COLO668 (cell line): Measurements from ENCODE around the gene SPATA9.
"Not testable (repeated sequence)": the region's sequence is repeated elsewhere in the genome, so short reads cannot be mapped to it uniquely, and the experiment has no call there.

Experiments
- DNase-seq: peaks from one replicate; lab custom pipeline; 2025; ENCODE audit not compliant: unreplicated experiment; lab: John Stamatoyannopoulos, UW

The SPATA9 gene

GRCh38 chr5:95717439-95717838 lies 34.6 kb upstream of the SPATA9 start:
- DNase-seq: no peak

GRCh38 chr5:95715799-95716461 lies 33.1 kb upstream of the SPATA9 start:
- no peak for DNase-seq

- DNase-seq: no peak
Observed at GRCh38 chr5:95713960-95714710, 31.3 kb upstream of the SPATA9 start.

- DNase-seq: not testable (repeated sequence)
Observed at GRCh38 chr5:95713246-95713645, 30.5 kb upstream of the SPATA9 start.

DNA sequence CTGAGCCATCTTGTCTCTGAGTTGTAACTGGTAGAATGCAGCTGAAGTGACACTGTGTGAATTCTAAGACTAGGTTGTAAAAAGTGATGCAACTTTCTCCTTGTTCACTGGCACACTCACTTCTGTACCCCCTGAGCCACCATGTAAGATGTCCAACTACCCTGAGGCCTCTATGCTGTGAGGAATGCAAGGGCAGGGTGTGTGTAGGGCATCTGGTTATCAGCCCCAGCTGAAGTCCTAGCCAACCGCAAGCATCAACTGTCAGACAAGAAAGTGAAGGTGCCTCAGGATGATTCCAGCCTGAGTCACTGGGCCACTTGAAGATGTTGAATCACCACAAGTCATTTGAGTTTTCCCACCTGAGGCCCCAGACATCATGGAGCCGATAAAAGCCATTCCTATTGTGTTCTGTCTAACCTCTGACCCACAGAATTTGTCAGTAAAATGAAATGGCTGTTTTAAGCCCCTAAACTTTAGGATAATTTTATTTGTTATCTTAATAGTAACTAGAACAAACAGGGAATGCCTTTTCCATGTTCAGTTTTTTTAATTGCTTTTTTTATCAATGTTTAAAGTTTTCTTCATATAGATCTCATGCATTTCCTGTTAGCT lies 29.7 kb upstream of the SPATA9 start:
- no peak for DNase-seq

GRCh38 chr5:95711501-95712346 lies 28.9 kb upstream of the SPATA9 start:
- DNase-seq: no peak

GRCh38 chr5:95710651-95711500 lies 28.1 kb upstream of the SPATA9 start:
- not testable (repeated sequence) for DNase-seq

- DNase-seq: no peak
Observed at GRCh38 chr5:95709967-95710650, 27.3 kb upstream of the SPATA9 start.

DNA sequence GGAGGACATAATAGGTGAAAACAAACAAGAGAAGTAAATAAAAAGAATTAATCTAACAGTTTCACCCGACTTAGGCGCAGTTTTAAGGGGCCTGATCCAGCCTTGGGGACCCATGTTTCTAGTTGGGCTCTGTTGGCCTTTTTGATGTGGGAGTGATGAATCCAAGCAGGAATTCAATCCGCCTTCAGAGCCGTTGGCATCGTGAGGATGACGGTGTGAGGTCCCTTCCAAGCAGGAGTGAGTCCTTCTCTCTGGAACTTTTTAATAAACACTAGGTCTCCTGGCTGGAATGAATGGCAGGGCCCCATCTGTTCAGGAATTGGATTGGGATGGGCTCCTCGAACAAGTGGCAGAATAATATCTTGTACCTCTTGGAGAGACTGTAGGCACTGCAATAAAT lies 26.1 kb upstream of the SPATA9 start:
- DNase-seq: no peak

- not testable (repeated sequence) for DNase-seq
Observed at GRCh38 chr5:95707534-95708188, 24.9 kb upstream of the SPATA9 start.

- no peak for DNase-seq
Observed at GRCh38 chr5:95707055-95707454, 24.3 kb upstream of the SPATA9 start.

- DNase-seq: not testable (repeated sequence)
Observed at GRCh38 chr5:95706196-95706595, 23.4 kb upstream of the SPATA9 start.

DNA sequence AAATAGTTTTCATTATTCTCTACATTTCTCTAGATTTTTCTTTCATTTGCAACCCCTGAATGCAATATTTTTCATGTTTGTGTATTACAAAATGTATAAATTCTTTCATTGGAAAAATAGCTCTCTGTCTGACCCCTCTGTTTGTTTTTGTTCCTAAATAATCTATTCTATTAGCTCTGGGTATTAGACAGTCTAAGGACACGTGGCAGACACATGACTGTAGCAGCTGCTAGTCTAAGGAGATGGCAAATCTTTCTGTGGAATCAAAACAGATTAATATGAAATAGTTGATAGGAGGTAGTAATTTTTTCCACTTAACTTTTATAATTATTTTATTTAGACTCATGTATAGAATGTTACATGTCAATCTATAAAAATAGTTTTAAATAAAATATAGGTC lies 21.4 kb upstream of the SPATA9 start:
- no peak for DNase-seq

DNA sequence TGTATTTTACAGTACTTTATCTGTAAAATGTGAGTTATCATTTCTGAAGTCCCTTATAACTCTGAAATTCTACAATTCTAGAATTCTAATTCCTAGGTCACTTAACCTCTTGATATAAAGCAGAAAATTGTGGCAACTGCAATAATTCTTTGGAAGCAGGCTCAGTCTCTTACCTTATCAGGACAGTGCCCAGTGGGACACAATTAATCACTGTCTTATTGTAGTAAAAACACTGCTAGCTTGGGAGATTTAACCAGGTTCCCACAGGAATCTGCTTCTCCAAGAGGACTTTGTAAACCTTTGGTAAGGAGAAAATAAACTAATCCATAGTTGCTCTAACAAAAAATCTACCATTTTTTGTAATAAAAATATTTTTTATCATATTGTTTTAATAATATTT lies 18.3 kb upstream of the SPATA9 start:
- DNase-seq: no peak

GRCh38 chr5:95699337-95699736 lies 16.5 kb upstream of the SPATA9 start:
- no peak for DNase-seq

GRCh38 chr5:95697781-95698681 lies 15.2 kb upstream of the SPATA9 start:
- DNase-seq: no peak

GRCh38 chr5:95690333-95690732 lies 7.5 kb upstream of the SPATA9 start:
- DNase-seq: no peak

DNA sequence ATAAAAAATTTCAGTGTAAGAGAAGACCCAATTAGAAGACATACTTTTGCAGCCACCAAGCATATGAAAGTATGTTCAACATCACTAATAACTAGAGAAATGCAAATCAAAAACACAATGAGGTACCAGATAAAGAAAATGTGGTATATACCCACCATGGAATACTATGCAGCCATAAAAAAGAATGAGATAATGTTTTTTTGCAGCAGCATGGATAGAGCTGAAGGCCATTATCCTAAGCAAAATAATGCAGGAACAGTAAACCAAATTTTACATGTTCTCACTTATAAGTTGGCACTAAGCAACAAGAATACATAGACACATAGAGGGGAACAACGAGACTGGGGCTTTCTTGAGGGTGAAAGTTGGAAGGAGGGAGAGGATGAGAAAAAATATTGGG lies 6.9 kb upstream of the SPATA9 start:
- DNase-seq: no peak
